GM12892 (cell line): ENCODE data around the gene TEDC2.

Experiments
- DNase-seq: peaks from one replicate; pipeline ENCODE4 v3.0.0; 2011; ENCODE audit not compliant: insufficient read length
- FAIRE-seq: peaks from 2 replicates; lab custom pipeline; 2011; peaks lifted over from hg19 to GRCh38; lab: Jason Lieb, UNC
- POLR2A ChIP-seq: IDR thresholded peaks from 2 replicates; pipeline ENCODE4 v1.6.1; 2011; ENCODE audit warnings: low read depth, low read length, control low read depth
- POLR2AphosphoS5 ChIP-seq: IDR thresholded peaks from 2 replicates; pipeline ENCODE4 v1.6.1; 2011; ENCODE audit warnings: low read depth, low read length, control low read depth
- TAF1 ChIP-seq: IDR thresholded peaks from 2 replicates; pipeline ENCODE4 v1.6.1; 2011; ENCODE audit warnings: low read depth, mild to moderate bottlenecking, control low read depth, low read length, borderline replicate concordance

Gene TEDC2

GRCh38 chr16:2486645-2487516 lies 27.0 kb downstream of the TEDC2 start:
- no peak for TF ChIP-seq POLR2A
- TF ChIP-seq TAF1, result no peak
- no peak for TF ChIP-seq POLR2AphosphoS5
- FAIRE-seq (no peak), DNase-seq (peak; percentile 83)

DNA sequence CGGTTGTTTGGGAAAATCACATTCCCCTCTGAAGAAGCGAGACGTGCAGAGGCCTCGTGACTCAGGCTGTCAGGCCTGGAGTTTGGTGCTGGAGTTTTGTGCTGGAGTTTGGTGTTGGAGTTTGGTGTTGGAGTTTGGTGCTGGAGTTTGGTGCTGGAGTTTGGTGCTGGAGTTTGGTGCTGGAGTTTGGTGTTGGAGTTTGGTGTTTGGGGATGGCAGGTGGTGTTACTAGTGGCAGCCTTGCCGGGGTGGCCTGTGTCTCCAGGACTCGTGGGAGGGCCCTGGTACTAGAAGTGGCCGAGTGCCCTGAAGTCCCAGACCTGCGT lies 27.6 kb downstream of the TEDC2 start:
- FAIRE-seq (peak; percentile 85), DNase-seq (no peak)
- TF ChIP-seq POLR2A, result no peak
- TF ChIP-seq POLR2AphosphoS5, result no peak
- TF ChIP-seq TAF1, result no peak

DNA sequence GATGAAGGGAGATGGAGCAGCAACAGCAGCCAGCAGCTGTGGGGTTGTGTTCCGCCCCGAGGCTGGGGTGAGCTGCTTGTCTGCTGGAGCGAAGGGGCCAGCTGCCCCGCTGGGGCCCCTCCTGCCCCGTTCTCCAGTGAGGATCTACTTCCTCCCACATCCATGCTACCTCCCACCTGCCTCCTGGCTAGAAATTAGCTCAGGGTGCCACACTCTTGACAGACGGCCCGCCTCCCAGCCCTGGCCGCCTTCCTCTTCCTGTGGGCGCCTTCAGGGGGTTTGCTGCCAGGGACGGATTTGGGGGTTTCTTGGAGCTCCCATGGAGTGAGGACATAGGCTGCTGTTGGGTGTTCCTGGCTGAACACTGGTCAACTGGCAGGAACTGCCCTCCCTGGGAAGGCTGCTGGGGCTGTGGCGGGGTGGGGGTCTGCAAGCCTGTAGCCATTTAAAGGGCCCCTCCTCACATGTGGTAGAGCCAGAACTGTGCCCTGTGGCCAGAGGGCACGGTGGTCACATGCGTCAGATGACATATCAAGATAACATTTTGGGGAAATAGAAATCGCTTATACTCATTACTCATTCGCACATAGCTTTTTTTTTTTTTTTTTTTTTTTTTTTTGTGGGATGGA lies 28.1 kb downstream of the TEDC2 start:
- FAIRE-seq (no peak), DNase-seq (no peak)
- TF ChIP-seq TAF1 (no peak), POLR2A (no peak), POLR2AphosphoS5 (no peak)

DNA sequence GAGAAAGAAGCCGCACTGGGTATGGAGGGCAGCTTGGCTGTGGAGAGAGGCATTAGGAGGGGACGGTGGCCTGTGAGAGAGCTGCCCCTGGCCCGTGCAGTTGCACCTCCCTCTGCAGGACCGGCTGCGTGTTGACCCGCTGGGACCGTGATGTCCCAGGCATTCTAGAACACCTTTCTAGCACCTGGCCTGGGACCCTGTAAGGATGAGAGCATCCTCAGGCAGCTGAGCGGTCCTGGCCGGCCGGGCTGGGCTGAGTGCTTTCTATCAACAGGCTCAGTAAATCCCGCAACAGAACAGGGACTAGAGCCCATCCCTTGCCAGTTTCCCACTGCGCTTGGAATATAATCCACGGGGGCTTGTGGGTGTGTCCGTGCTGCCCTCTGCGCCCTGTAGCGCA lies 29.7 kb downstream of the TEDC2 start:
- FAIRE-seq, result no peak
- DNase-seq, result no peak
- no peak for TF ChIP-seq TAF1
- TF ChIP-seq POLR2AphosphoS5, result no peak
- no peak for TF ChIP-seq POLR2A

- no peak for TF ChIP-seq POLR2A
- no peak for FAIRE-seq
- DNase-seq, result no peak
Observed at GRCh38 chr16:2490190-2491105, 30.5 kb downstream of the TEDC2 start.

DNA sequence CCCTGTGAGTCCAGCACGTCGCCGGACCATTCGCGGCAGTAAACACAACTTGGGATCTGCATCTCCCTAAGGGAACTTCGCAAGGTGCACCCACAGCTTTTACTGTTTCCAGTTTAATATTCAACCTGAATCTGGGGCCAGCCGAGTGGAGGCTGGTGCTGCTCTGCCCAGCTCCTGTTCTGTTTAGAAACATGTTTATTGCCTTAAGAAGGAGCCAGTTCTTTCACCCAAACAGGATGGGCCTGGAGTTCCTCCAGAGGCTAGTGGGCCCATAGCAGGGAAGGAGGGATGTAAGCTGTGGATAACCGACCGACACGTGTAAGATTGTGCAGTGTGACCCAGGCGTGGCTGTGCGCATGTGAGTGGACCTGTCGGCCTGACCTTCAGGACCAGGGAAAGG lies 32.4 kb downstream of the TEDC2 start:
- TF ChIP-seq POLR2A (no peak), TAF1 (no peak), POLR2AphosphoS5 (no peak)
- no peak for FAIRE-seq

DNA sequence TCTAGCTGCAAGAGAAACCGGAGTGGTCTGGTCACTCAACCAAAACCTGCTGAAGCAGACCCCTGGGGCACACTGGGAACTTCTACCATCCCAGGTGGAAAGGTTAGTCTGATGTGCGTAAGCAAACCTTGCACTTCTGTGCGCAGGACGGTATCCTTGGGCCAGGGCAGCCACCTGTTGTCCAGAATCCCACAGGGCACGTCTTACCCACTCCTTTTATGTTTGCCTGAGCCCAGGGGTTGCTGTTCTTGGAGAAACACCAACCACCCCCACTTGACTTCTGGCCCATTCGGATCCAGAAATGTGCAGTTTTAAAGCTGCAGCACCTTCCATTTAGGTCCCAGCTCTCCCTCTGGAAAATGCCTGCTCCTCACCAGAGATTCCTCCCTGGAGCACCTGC lies 33.7 kb downstream of the TEDC2 start:
- no peak for TF ChIP-seq POLR2AphosphoS5
- no peak for TF ChIP-seq TAF1
- no peak for TF ChIP-seq POLR2A
- DNase-seq (no peak), FAIRE-seq (no peak)

More for the DNA sequence above, 32.4 kb downstream of the TEDC2 start:
- no peak for DNase-seq

DNA sequence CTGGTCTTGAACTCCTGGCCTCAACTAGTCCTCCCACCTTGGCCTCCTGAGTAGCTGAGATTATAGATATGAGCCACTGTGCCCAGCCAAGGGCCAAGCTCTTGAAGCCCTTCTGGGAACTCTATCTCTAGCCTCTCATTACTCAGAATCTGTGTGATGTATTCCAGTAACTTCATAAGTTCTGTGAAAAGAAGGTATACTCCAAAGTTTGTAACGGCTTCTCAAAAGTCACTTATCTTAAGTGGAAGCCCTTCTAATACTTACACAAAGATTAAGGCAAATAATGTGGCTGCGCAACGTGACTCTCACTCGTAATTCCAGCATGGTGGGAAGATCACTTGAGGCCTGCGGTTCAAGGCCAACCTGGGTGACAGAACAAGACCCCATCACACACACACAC lies 34.7 kb downstream of the TEDC2 start:
- FAIRE-seq, result no peak
- TF ChIP-seq POLR2A (no peak), POLR2AphosphoS5 (no peak), TAF1 (no peak)
- DNase-seq, result no peak

DNA sequence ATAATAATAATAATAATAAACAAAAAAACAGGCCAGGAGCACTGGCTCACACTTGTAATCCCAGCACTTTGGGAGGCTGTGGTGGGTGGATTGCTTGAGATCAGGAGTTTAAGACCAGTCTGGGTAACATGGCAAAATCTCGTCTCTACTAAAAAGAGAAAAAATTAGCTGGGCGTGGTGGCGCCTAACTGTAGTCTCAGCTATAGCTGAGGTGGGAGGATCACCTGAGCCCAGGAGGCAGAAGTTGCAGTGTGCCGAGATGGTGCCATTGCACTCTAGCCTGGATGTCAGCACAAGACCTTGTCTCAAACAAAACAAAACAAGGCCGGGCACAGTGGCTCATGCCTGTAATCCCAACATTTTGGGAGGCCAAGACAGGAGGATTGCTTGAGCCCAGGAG lies 35.1 kb downstream of the TEDC2 start:
- DNase-seq (no peak), FAIRE-seq (no peak)
- TF ChIP-seq TAF1 (no peak), POLR2AphosphoS5 (no peak), POLR2A (no peak)

GRCh38 chr16:2496223-2497115 lies 36.6 kb downstream of the TEDC2 start:
- no peak for FAIRE-seq
- TF ChIP-seq TAF1 (no peak), POLR2AphosphoS5 (no peak), POLR2A (no peak)
- no peak for DNase-seq

DNA sequence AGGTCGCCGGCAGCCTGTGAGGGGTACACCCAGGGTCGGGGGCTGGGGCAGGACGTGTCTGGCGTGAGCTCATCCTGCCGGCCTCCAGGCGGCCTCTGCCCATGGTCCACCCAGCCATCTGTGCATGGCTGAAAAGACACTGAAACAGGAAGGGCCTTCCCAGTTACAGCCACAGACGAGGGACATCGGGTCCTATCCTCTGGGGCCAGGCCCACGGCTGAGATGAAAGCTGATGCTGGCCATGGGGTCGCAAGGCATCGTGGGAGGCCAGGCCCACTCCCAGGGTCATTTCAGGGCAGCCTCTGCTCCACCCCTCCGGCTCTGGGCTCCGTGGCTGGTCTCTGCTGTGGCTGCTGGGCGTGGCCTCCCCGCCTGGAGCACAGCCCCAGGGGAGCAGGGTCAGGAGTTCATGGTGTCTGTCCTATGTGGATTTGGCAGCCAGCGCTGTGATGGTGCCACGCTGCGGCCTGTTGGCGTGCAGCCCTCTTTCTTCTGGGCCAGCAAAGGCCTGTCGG lies 37.3 kb downstream of the TEDC2 start:
- TF ChIP-seq POLR2A (no peak), POLR2AphosphoS5 (no peak), TAF1 (no peak)
- DNase-seq, result no peak
- FAIRE-seq, result no peak
